Measurements from ENCODE around the gene PARG. TPM values are rescaled to one million over a fixed set of nuclear protein-coding genes. Genes with fewer than 3 reads are reported as not detected.

PARG gene
- total and polyA plus RNA-seq, 2 experiments from 2014 or later, result 22.1 to 32.8 TPM

- no peak for DNase-seq (ENCODE audit: low read depth in 1 of 2, low spot score in 1 of 2)
- Histone ChIP-seq H3K4me1 (ENCODE audit: low read depth) (peaks cover 3% of the 10 kb centered on the region), H3K27ac (no peak overlapping the region), H3K9me3 (ENCODE audit: low read depth) (no peaks in the 10 kb centered on the region), H3K4me3 (no peak overlapping the region), H3K36me3 (peaks cover 27% of the 10 kb centered on the region), H3K27me3 (no peaks in the 10 kb centered on the region)
- no peak for TF ChIP-seq CTCF (IDR thresholded peaks at IDR 0.05; ENCODE audit: low read depth, low read length)
Observed at GRCh38 chr10:49837051-49837478, 104.8 kb downstream of the PARG start.

GRCh38 chr10:49834976-49835375 lies 106.9 kb downstream of the PARG start:
- Histone ChIP-seq H3K27ac (peak overlapping the region; percentile 16), H3K4me1 (ENCODE audit: low read depth) (peaks cover 3% of the 10 kb centered on the region), H3K9me3 (ENCODE audit: low read depth) (no peaks in the 10 kb centered on the region), H3K27me3 (no peaks in the 10 kb centered on the region), H3K36me3 (peaks cover 20% of the 10 kb centered on the region), H3K4me3 (no peak overlapping the region)
- DNase-seq (ENCODE audit: low read depth in 1 of 2, low spot score in 1 of 2), result no peak
- TF ChIP-seq CTCF (IDR thresholded peaks at IDR 0.05; ENCODE audit: low read depth, low read length), result no peak

- H3K9me3 ChIP-seq (ENCODE audit: low read depth), result no peaks in the 10 kb centered on the region
- peaks cover 3% of the 10 kb centered on the region for H3K4me1 ChIP-seq (ENCODE audit: low read depth)
- H3K36me3 ChIP-seq, result peaks cover 13% of the 10 kb centered on the region
- DNase-seq (ENCODE audit: low read depth in 1 of 2, low spot score in 1 of 2), result no peak
- no peak overlapping the region for H3K4me3 ChIP-seq
- no peaks in the 10 kb centered on the region for H3K27me3 ChIP-seq
- TF ChIP-seq CTCF (IDR thresholded peaks at IDR 0.05; ENCODE audit: low read depth, low read length), result no peak
- H3K27ac ChIP-seq, result no peak overlapping the region
Observed at GRCh38 chr10:49834201-49834600, 107.6 kb downstream of the PARG start.

GRCh38 chr10:49833168-49833567 lies 108.7 kb downstream of the PARG start:
- H3K4me3 ChIP-seq, result no peak overlapping the region
- no peak overlapping the region for H3K27ac ChIP-seq

GRCh38 chr10:49831352-49832035 lies 110.3 kb downstream of the PARG start:
- peaks cover 13% of the 10 kb centered on the region for H3K36me3 ChIP-seq
- H3K9me3 ChIP-seq (ENCODE audit: low read depth), result no peaks in the 10 kb centered on the region
- peak in 1 of 2 donors; percentile 18 for DNase-seq (ENCODE audit: low read depth in 1 of 2, low spot score in 1 of 2)
- TF ChIP-seq CTCF (IDR thresholded peaks at IDR 0.05; ENCODE audit: low read depth, low read length), result no peak
- no peak overlapping the region for H3K27ac ChIP-seq
- H3K4me3 ChIP-seq, result no peak overlapping the region
- no peaks in the 10 kb centered on the region for H3K27me3 ChIP-seq
- peaks cover 3% of the 10 kb centered on the region for H3K4me1 ChIP-seq (ENCODE audit: low read depth)

More at GRCh38 chr10:49833168-49833567, 108.7 kb downstream of the PARG start:
- H3K9me3 ChIP-seq (ENCODE audit: low read depth), result no peaks in the 10 kb centered on the region
- DNase-seq (ENCODE audit: low read depth in 1 of 2, low spot score in 1 of 2), result no peak
- peaks cover 13% of the 10 kb centered on the region for H3K36me3 ChIP-seq
- TF ChIP-seq CTCF (IDR thresholded peaks at IDR 0.05; ENCODE audit: low read depth, low read length), result no peak
- no peaks in the 10 kb centered on the region for H3K27me3 ChIP-seq
- peaks cover 3% of the 10 kb centered on the region for H3K4me1 ChIP-seq (ENCODE audit: low read depth)

All from cardiac muscle cell (in vitro differentiated cells and primary cell).